HCT116 (cell line): Measurements from ENCODE around the gene ARL15. TPM values are rescaled to one million over a fixed set of nuclear protein-coding genes. Genes with fewer than 3 reads are reported as not detected.

Source experiments
- ATAC-seq: fragments of 200-7000 bp; cut with Tn5 transposase; 2 replicates; pipeline ENCODE4 v1.9.1; 2020; ENCODE audit warnings: mild to moderate bottlenecking, moderate library complexity
- BruUV-seq: library from RNA; stranded (reverse); fragments of 400-500 nt; replicated peaks from 2 replicates; lab custom pipeline; 2021; lab: Mats Ljungman, UMichigan
- CTCF ChIA-PET: fragments of 300-600 bp; sonication (Branson Sonifier 250); formaldehyde crosslinking; loops from one replicate; lab custom pipeline; 2021; ENCODE audit warnings: antibody characterized with exemption; lab: Charles Lee
- POLR2A ChIA-PET: fragments of 300-600, 350-600 bp; sonication (Branson Sonifier 250); formaldehyde crosslinking; loops from one replicate; lab custom pipeline; 2021; ENCODE audit warnings: antibody characterized with exemption; lab: Charles Lee
- RAD21 ChIA-PET, 2 experiments: fragments of 300-600 bp; sonication (Branson Sonifier 250); formaldehyde crosslinking; loops; one replicate each; lab custom pipeline; 2023; ENCODE audit warnings: low total read pairs in 2 of 2; ENCODE audit not compliant: uncharacterized antibody in 2 of 2, unreplicated experiment in 2 of 2, low non-redundant PET in 1 of 2; lab: Charles Lee
- DNase-seq: peaks from one replicate; pipeline ENCODE4 v3.0.0-alpha.2; 2010; ENCODE audit warnings: low read depth, low spot score
- H2AFZ ChIP-seq: fragments of 200-600 bp; shearing (Covaris generic), sonication (generic); 2 replicates; pipeline ENCODE4 v1.6.1; 2017; ENCODE audit warnings: low read depth, mixed run types, mixed read lengths, antibody characterized with exemption, low read length; ENCODE audit not compliant: poor library complexity, severe bottlenecking
- H3K27ac ChIP-seq: 2 replicates; pipeline ENCODE4 v1.5.1; 2012; ENCODE audit warnings: low read depth, low read length
- H3K27me3 ChIP-seq: fragments of 200-600 bp; sonication (generic); 2 replicates; pipeline ENCODE4 v1.6.1; 2016; ENCODE audit warnings: mixed run types, low read length, mixed read lengths; ENCODE audit not compliant: insufficient read depth
- H3K36me3 ChIP-seq, 2 experiments: fragments of 200-500 bp in 1 of 2; fragments of 200-600 bp in 1 of 2; sonication (Bioruptor generic) in 1 of 2; sonication (generic) in 1 of 2; 2 replicates each; pipeline versions ENCODE4 v1.5.1 to v1.6.1; 2014 to 2016; ENCODE audit warnings: low read length in 2 of 2, inconsistent platforms in 1 of 2, mixed read lengths in 1 of 2, mixed run types in 1 of 2; ENCODE audit not compliant: insufficient read depth in 2 of 2, control insufficient read depth in 1 of 2
- H3K4me1 ChIP-seq, 2 experiments: fragments of 200-600 bp in 1 of 2; sonication (generic) in 1 of 2; 2 replicates each; pipeline versions ENCODE4 v1.5.1 to v1.6.1; 2012 to 2017; ENCODE audit warnings: low read length in 2 of 2, inconsistent platforms in 1 of 2, mild to moderate bottlenecking in 1 of 2, mixed read lengths in 1 of 2, mixed run types in 1 of 2, moderate library complexity in 1 of 2; ENCODE audit not compliant: insufficient read depth in 2 of 2, control insufficient read depth in 1 of 2
- H3K4me2 ChIP-seq: fragments of 200-600 bp; sonication (generic); 2 replicates; pipeline ENCODE4 v1.6.1; 2017; ENCODE audit warnings: mixed run types, low read length, mixed read lengths
- H3K4me3 ChIP-seq, 2 experiments: fragments of 200-600 bp in 1 of 2; sonication (generic) in 1 of 2; replicated peaks in 1 of 2; 2 replicates each; pipeline ENCODE4 v1.5.1; 2011 to 2016; ENCODE audit warnings: low read length in 2 of 2, control low read depth in 1 of 2, low read depth in 1 of 2, mild to moderate bottlenecking in 1 of 2, mixed read lengths in 1 of 2, mixed run types in 1 of 2
- H3K79me2 ChIP-seq: fragments of 200-600 bp; sonication (generic); 2 replicates; pipeline ENCODE4 v1.6.1; 2017; ENCODE audit warnings: mild to moderate bottlenecking, mixed run types, low read length, moderate library complexity, mixed read lengths; ENCODE audit not compliant: insufficient read depth
- H3K9ac ChIP-seq: fragments of 200-600 bp; sonication (generic); 2 replicates; pipeline ENCODE4 v1.6.1; 2016; ENCODE audit warnings: low read length, mixed read lengths
- H3K9me2 ChIP-seq: fragments of 200-600 bp; sonication (generic), shearing (Covaris generic); 2 replicates; pipeline ENCODE4 v1.6.1; 2017; ENCODE audit warnings: mixed run types, mild to moderate bottlenecking, moderate library complexity; ENCODE audit not compliant: insufficient read depth
- H3K9me3 ChIP-seq, 2 experiments: fragments of 200-500 bp in 1 of 2; fragments of 200-600 bp in 1 of 2; sonication (Bioruptor generic) in 1 of 2; sonication (generic) in 1 of 2; 2 replicates each; pipeline ENCODE4 v1.6.1; 2014 to 2017; ENCODE audit warnings: low read length in 2 of 2, mixed read lengths in 2 of 2, inconsistent platforms in 1 of 2, low read depth in 1 of 2, mild to moderate bottlenecking in 1 of 2, mixed run types in 1 of 2, moderate library complexity in 1 of 2; ENCODE audit not compliant: control insufficient read depth in 1 of 2, insufficient read depth in 1 of 2
- H4K20me1 ChIP-seq: fragments of 200-600 bp; sonication (generic), shearing (Covaris generic); 2 replicates; pipeline ENCODE4 v1.6.1; 2017; ENCODE audit warnings: mixed run types, mild to moderate bottlenecking, moderate library complexity; ENCODE audit not compliant: insufficient read depth
- ATF3 ChIP-seq: IDR thresholded peaks from 2 replicates; pipeline ENCODE4 v1.6.1; 2012
- CEBPB ChIP-seq: IDR thresholded peaks from 2 replicates; pipeline ENCODE4 v1.6.1; 2012; ENCODE audit warnings: low read depth
- CTCF ChIP-seq, 3 experiments: fragments of 200-600 bp in 1 of 3; sonication (generic) in 1 of 3; IDR thresholded peaks in 2 of 3; conservative IDR thresholded peaks in 1 of 3; 2 replicates each; pipeline ENCODE4 v1.5.1; 2012 to 2017; ENCODE audit warnings: low read depth in 2 of 3, low read length in 2 of 3, antibody characterized with exemption in 1 of 3, borderline replicate concordance in 1 of 3, control low read depth in 1 of 3, mild to moderate bottlenecking in 1 of 3, mixed read lengths in 1 of 3, mixed run types in 1 of 3, moderate library complexity in 1 of 3; ENCODE audit not compliant: insufficient read depth in 1 of 3
- EGR1 ChIP-seq: IDR thresholded peaks from 2 replicates; pipeline ENCODE4 v1.6.1; 2012; ENCODE audit warnings: low read depth
- ELF1 ChIP-seq: IDR thresholded peaks from 2 replicates; pipeline ENCODE4 v1.6.1; 2012; ENCODE audit warnings: low read depth, borderline replicate concordance
- EZH2 ChIP-seq: fragments of 200-600 bp; sonication (generic); IDR thresholded peaks from 2 replicates; pipeline ENCODE4 v1.6.1; 2017; ENCODE audit warnings: antibody characterized with exemption, mixed run types
- EZH2phosphoT487 ChIP-seq: fragments of 200-600 bp; IDR thresholded peaks from 2 replicates; pipeline ENCODE4 v1.6.1; 2018; ENCODE audit warnings: antibody characterized with exemption, borderline replicate concordance
- JUND ChIP-seq: IDR thresholded peaks from 2 replicates; pipeline ENCODE4 v1.6.1; 2012
- POLR2A ChIP-seq: IDR thresholded peaks from 2 replicates; pipeline ENCODE4 v1.7.0; 2011; ENCODE audit warnings: borderline replicate concordance; ENCODE audit not compliant: insufficient read depth, insufficient read length; ENCODE audit errors: extremely low read depth
- POLR2AphosphoS5 ChIP-seq: IDR thresholded peaks from 2 replicates; pipeline ENCODE4 v1.6.1; 2011; ENCODE audit warnings: mild to moderate bottlenecking, low read depth, low read length, moderate library complexity
- RAD21 ChIP-seq: IDR thresholded peaks from 2 replicates; pipeline ENCODE4 v1.6.1; 2012; ENCODE audit warnings: low read depth, mild to moderate bottlenecking
- REST ChIP-seq: IDR thresholded peaks from 2 replicates; pipeline ENCODE4 v1.6.1; 2012; ENCODE audit warnings: low read depth
- SIN3A ChIP-seq: IDR thresholded peaks from 2 replicates; pipeline ENCODE4 v1.6.1; 2012; ENCODE audit warnings: low read depth
- TCF7L2 ChIP-seq: IDR thresholded peaks from 2 replicates; pipeline ENCODE4 v1.7.0; 2011; ENCODE audit warnings: borderline replicate concordance, inconsistent platforms; ENCODE audit not compliant: insufficient read depth, insufficient read length; ENCODE audit errors: extremely low read depth
- YY1 ChIP-seq: IDR thresholded peaks from 2 replicates; pipeline ENCODE4 v1.6.1; 2011; ENCODE audit warnings: low read length, low read depth, moderate library complexity, mild to moderate bottlenecking; ENCODE audit not compliant: insufficient replicate concordance; ENCODE audit errors: extremely low read depth
- ZFX ChIP-seq: fragments of 450-650 bp; IDR thresholded peaks from 2 replicates; pipeline ENCODE4 v1.6.1; 2017
- ZNF274 ChIP-seq: fragments of 200-500 bp; sonication (Bioruptor generic); IDR thresholded peaks from 2 replicates; pipeline ENCODE4 v1.6.1; 2014; ENCODE audit warnings: mild to moderate bottlenecking, low read depth, low read length, inconsistent platforms
- intact Hi-C: fragments of 100-400 bp; cut with micrococcal nuclease; formaldehyde crosslinking; loops from 2 replicates; pipeline ENCODE4 v1.10.0; 2022
- total RNA-seq: library from RNA; stranded (reverse); gene quantifications from one replicate; pipeline ENCODE4 v1.2.1, GENCODE V29; 2021; ENCODE audit not compliant: unreplicated experiment
- TF ChIP-seq, protein P1 (sequence below): IDR thresholded peaks from 2 replicates; pipeline ENCODE4 v1.6.1; 2011; ENCODE audit warnings: mild to moderate bottlenecking, low read length, moderate library complexity; ENCODE audit not compliant: insufficient replicate concordance; ENCODE audit errors: extremely low read depth
- TF ChIP-seq, protein P2 (sequence below): IDR thresholded peaks from 2 replicates; pipeline ENCODE4 v1.6.1; 2012

Gene ARL15
- total RNA-seq, 1 experiment from 2014 or later, result 15.0 TPM

- Histone ChIP-seq H3K4me2 (no peak overlapping the region), H3K4me1 (no peaks in the 10 kb centered on the region), H3K27ac (no peak overlapping the region), H3K9me3 (no peaks in the 10 kb centered on the region), H3K9me2 (no peaks in the 10 kb centered on the region), H3K79me2 (no peaks in the 10 kb centered on the region), H3K9ac (no peak overlapping the region), H2AFZ (no peak overlapping the region), H4K20me1 (no peaks in the 10 kb centered on the region), H3K27me3 (no peaks in the 10 kb centered on the region), H3K4me3 (no peak overlapping the region), H3K36me3 (no peaks in the 10 kb centered on the region)
- CTCF ChIA-PET, result no interaction called here
- intact Hi-C loops, result no loop called here
- RAD21 ChIA-PET, result no interaction called here
- TF ChIP-seq, protein P1, sequence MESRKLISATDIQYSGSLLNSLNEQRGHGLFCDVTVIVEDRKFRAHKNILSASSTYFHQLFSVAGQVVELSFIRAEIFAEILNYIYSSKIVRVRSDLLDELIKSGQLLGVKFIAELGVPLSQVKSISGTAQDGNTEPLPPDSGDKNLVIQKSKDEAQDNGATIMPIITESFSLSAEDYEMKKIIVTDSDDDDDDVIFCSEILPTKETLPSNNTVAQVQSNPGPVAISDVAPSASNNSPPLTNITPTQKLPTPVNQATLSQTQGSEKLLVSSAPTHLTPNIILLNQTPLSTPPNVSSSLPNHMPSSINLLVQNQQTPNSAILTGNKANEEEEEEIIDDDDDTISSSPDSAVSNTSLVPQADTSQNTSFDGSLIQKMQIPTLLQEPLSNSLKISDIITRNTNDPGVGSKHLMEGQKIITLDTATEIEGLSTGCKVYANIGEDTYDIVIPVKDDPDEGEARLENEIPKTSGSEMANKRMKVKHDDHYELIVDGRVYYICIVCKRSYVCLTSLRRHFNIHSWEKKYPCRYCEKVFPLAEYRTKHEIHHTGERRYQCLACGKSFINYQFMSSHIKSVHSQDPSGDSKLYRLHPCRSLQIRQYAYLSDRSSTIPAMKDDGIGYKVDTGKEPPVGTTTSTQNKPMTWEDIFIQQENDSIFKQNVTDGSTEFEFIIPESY, result no peak
- TF ChIP-seq CTCF (IDR thresholded peaks at IDR 0.05 in 2 of 3, conservative IDR thresholded peaks at IDR 0.05 in 1 of 3; ENCODE audit: borderline replicate concordance in 1 of 3, insufficient read depth in 1 of 3, low read depth in 2 of 3, low read length in 2 of 3) (no peak), JUND (no peak), RAD21 (no peak), TCF7L2 (no peak), EZH2phosphoT487 (no peak), POLR2AphosphoS5 (no peak), ELF1 (no peak), ZFX (no peak), POLR2A (no peak), REST (no peak), EGR1 (no peak), SIN3A (no peak), YY1 (no peak), EZH2 (no peak), CEBPB (no peak), ZNF274 (no peak), ATF3 (no peak)
- TF ChIP-seq, protein P2, sequence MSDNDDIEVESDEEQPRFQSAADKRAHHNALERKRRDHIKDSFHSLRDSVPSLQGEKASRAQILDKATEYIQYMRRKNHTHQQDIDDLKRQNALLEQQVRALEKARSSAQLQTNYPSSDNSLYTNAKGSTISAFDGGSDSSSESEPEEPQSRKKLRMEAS, result no peak
- POLR2A ChIA-PET, result no interaction called here
- DNase-seq, result no peak
- no peak for ATAC-seq
- no TSS peak for BruUV-seq
Observed at GRCh38 chr5:54259981-54260380, 50.4 kb downstream of the ARL15 start.
